HG03469 (cell line): ENCODE results near the gene ZNHIT6.
"Not testable (repeated sequence)": the region's sequence is repeated elsewhere in the genome, so short reads cannot be mapped to it uniquely, and the experiment has no call there.

Source experiments
- ATAC-seq: cut with Tn5 transposase; IDR thresholded peaks from one replicate; pipeline ENCODE4 v1.9.1; 2021; ENCODE audit warnings: mild to moderate bottlenecking, moderate library complexity, moderate number of reproducible peaks; ENCODE audit not compliant: unreplicated experiment

The ZNHIT6 gene

GRCh38 chr1:85672031-85672660 is 36.1 kb downstream of the ZNHIT6 start:
- no peak for ATAC-seq

- no peak for ATAC-seq
Measured at GRCh38 chr1:85665932-85666331, 42.3 kb downstream of the ZNHIT6 start.

GRCh38 chr1:85663382-85663781 is 44.9 kb downstream of the ZNHIT6 start:
- ATAC-seq = no peak

DNA sequence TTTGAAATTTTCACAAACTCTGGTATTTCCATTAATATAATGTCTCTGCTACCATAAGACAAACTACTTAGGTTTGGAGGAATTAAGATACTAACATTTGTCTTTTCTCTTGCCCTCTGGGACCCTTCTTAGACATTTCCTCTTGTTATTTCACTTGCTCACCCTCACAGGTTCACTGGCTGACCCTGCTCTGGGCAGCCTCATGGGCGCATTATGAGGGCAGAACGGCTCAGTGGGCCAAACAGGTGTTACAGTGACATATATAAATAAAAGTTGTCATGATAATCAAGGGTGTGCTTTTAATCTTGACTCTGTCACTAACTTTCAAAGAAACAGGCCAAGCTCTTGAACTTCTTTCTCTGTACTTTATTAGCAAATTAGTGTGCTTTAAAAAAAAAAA is 46.5 kb downstream of the ZNHIT6 start:
- no peak for ATAC-seq

GRCh38 chr1:85660541-85660940 is 47.7 kb downstream of the ZNHIT6 start:
- ATAC-seq = no peak

- no peak for ATAC-seq
Measured at GRCh38 chr1:85659174-85659573, 49.1 kb downstream of the ZNHIT6 start.

DNA sequence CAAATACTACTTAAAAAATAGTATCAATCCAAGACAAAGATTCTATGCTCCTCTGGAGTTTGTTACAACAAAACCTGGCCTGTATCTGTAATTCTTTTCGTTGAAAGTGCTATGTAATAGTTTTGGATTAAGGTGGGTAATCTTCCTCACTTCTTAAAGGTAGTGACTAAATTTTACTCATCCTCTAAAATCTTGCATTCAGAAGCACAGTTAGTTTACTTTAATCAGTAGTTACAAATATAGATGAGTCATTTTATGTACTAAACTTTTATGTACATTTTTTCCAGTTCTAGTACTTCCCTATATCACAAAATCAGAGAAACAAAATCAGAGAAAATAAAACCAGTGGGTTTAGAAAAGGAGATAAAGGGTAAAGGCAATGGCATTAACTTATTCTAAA is 51.3 kb downstream of the ZNHIT6 start:
- ATAC-seq = no peak

DNA sequence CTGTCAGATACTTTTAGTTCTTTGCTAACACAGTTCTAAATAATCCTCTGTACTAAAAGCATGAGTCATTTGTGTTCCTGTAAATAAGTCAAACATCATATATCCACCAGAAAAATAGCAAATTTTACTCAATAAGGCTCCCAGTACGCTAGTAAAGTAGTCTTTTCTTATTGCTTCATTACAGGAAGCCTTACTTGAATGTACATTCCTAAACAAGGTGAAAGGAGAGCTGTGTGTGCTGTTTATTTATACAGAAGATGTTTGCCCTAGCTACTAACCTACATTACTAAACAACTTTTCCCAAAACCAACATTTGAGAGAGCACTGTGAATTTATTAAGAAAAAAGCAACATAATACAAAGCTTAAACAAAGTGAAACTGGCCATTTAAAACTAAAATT is 52.0 kb downstream of the ZNHIT6 start:
- ATAC-seq = no peak

DNA sequence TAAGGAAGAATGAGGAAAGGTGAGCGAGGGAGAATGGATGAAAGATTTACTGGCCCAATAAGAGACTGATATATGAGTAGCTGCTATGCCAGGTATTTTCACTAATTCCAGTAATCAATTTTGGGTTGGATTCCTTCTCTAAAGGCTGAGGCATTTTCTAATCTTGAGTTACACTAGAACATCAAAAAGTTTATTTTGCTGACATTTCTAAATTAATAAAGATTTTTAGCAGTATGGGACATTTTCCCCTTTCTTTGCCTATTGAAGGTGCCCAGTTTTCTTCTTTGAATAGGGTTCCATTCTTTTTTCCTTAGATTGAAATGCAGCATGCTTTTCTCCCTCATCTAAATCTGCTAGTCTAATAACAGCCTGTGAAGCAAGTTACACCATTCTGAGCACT is 52.9 kb downstream of the ZNHIT6 start:
- ATAC-seq = no peak

GRCh38 chr1:85654066-85654782 is 54.0 kb downstream of the ZNHIT6 start:
- ATAC-seq = no peak

GRCh38 chr1:85652327-85652726 is 55.9 kb downstream of the ZNHIT6 start:
- ATAC-seq = no peak

- no peak for ATAC-seq
Measured at GRCh38 chr1:85650645-85651044, 57.6 kb downstream of the ZNHIT6 start.

DNA sequence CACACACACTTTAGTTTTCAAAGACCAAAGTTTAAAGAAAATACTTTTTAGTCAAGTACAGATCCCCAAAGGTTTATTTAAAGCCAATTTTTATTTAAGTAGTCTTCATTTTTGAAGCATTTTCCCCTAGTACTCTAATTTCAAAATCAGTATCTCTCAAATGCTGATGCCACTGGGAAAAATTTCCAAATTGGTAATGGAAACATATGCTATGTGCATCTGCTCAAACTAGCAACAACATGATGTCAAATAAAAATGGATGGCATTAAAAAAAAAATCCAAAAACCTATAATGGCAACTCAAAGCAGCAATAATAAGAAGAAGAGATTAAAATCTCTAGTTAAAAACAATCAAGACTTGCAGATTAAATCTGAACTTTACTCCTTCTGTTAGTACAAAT is 58.6 kb downstream of the ZNHIT6 start:
- no peak for ATAC-seq

GRCh38 chr1:85641598-85642556 is 66.4 kb downstream of the ZNHIT6 start:
- not testable (repeated sequence) for ATAC-seq

DNA sequence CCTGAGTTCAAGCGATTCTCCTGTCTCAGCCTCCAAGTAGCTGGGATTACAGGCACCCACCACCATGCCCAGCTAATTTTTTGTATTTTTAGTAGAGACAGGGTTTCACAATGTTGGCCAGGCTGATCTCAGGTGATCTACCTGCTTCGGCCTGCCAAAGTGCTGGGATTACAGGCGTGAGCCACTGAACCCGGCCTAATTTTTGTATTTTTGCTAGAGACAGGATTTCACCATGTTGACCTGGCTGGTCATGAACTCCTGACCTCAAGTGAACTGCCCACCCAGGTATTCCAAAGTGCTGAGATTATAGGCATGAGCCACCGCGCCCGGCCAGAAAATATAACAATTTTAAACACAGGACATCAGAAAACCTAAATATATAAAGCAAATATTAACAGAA is 68.3 kb downstream of the ZNHIT6 start:
- ATAC-seq = not testable (repeated sequence)

- ATAC-seq = no peak
Measured at GRCh38 chr1:85638412-85638811, 69.8 kb downstream of the ZNHIT6 start.

DNA sequence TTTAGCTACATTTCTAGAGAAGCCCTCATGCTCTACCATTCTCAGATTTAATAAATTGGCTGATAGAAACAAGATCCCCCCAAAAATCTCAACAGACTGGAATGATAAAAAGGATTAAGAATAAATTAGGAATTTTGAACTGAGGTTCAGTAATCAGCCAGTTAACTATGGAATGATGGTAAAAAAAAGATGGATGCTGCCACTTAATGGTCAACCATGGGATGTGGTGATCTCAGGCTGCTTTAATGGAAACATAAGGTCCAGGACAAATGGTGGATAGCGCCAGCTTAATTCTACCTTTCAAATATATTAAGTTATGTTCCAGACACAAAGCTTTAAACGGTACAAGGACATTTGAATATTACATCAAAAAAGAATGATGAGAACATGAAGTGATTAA is 77.7 kb downstream of the ZNHIT6 start:
- ATAC-seq = no peak

DNA sequence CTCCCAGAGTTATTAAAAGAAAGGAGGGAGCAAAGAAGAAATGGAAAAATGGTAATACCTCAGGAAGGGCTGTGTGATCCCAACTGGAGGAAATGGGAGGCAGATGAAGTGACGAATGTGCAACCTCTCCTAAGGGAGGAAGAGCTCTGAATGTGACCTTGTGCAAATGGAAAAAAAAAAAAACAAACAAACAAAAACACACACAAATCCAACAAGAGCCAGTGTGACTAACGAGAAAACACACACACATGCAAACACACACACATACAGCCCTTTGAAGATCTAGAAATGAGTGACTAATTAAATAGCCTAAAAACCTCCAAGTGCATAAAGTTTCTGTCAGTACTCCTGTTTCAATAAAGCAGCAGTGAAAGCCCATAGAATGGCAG is 78.7 kb downstream of the ZNHIT6 start:
- ATAC-seq = no peak

DNA sequence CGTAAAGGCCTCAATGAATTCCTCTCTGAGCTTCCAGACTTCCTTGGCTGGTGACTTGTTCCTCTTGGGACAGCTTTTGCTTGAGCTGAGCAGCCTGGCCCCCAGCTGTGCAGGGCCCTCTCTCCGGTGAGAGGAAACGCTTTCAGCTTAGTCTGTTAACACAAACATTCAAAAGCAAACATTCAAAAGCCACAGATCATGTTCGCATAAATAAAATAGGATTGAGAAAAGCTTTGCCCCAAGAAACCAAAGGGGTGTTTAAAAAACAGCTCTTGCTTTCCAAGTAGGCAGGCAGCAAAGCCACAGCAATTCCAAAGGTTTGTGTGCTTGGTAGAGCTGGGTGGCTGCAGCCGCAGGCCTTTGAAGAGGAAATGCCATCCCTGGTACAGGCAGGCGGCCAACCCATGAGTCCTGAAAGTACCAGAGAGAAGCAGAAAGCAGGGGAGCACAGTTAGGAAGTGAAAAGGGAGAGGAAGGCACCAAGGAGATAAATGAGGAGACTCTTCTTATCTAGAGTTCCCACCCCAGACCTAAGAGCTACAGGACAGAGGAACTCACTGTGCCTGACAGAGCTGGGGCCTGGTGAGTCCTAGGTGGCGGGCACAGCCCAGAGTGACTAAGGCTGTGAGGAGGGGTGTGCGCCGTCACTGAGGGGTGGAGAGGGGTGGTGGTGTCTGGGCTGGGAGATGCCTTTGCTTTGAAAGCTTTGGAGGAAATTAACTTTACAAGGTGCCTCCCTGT is 79.3 kb downstream of the ZNHIT6 start:
- ATAC-seq = no peak

GRCh38 chr1:85626818-85627217 is 81.4 kb downstream of the ZNHIT6 start:
- ATAC-seq = no peak

DNA sequence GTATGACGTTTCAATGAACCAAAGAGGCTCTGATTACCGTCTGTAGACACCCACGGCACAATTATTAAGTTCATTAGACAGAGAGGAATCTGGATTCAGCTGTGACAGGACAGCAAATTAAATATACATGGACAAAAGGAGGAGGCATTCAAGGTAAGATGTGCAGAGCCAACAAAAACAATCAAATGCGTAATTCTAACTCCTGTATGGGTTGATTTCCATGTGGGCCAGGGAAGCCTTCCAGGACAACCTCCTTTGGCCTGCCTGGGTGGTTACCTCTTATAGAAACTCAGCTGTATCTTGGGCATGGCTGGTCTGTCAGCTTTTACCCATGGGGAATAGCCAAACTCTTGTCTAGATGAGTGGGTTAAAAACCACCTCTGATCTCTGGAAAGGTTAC is 83.9 kb downstream of the ZNHIT6 start:
- no peak for ATAC-seq
